Measurements from ENCODE around the gene TUNAR. TPM values are rescaled to one million over a fixed set of nuclear protein-coding genes. Genes with fewer than 3 reads are reported as not detected.
A peak's percentile ranks its signal among the peaks of the same experiment; 100 is the strongest.

Gene TUNAR
- total RNA-seq, result 0.67 and 1.3 TPM in 2 replicates
- polyA plus RNA-seq, result 0.18 and 2.9 TPM in 2 replicates

DNA sequence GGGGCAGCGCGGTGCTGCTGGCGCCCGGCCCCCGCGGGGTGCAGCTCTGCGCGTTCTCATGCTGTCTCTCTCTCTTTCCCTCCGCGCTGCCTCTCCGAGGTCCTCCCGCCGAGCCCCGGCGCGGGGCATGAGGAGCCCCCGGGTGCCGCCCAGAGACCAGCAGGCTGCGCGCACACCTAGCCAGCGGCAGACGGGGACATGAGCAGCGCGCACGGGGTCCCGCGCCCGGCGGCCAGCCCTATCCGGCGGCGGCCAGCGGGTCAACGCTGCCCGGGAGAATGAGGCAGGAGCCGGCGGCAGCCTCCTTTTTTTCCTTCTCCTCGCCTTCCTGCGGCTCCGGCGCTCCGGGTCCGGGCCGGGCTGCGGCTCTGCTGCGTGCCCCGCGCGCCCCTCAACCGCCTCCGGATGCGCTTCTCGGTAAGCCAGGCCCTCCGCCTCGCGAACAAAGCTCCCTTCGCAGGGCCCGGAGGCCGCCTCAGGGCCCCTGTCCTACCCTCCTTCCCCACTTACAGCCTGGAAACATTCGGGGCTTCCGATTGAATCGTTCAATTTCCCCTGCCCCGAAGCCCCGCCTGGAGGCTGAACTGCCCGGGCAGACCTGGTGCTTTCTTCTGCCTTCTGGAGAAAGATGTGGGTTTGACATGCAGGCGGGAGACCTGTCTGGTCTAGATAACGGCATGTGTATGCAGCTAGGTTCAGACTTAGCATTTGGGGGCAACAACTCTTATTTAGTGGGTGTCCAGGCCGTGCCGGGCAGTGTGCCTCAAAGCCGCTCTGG, at the start of gene TUNAR:
Gene TUNAR, plus strand, starts transcription at position 72 of the 778 bp plus-strand sequence.
- no peak within 1 kb of the TSS for H3K27ac ChIP-seq

GRCh38 chr14:95828649-95829265, 47.9 kb upstream of the TUNAR start:
- TF ChIP-seq, protein P1, sequence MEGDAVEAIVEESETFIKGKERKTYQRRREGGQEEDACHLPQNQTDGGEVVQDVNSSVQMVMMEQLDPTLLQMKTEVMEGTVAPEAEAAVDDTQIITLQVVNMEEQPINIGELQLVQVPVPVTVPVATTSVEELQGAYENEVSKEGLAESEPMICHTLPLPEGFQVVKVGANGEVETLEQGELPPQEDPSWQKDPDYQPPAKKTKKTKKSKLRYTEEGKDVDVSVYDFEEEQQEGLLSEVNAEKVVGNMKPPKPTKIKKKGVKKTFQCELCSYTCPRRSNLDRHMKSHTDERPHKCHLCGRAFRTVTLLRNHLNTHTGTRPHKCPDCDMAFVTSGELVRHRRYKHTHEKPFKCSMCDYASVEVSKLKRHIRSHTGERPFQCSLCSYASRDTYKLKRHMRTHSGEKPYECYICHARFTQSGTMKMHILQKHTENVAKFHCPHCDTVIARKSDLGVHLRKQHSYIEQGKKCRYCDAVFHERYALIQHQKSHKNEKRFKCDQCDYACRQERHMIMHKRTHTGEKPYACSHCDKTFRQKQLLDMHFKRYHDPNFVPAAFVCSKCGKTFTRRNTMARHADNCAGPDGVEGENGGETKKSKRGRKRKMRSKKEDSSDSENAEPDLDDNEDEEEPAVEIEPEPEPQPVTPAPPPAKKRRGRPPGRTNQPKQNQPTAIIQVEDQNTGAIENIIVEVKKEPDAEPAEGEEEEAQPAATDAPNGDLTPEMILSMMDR (IDR thresholded peaks at IDR 0.05; ENCODE audit: low read depth, low read length), result no peak
- no peaks in the 10 kb centered on the region for H3K36me3 ChIP-seq
- H3K4me3 ChIP-seq, result no peak overlapping the region
- H3K27ac ChIP-seq, result no peak overlapping the region
- no peaks in the 10 kb centered on the region for H3K27me3 ChIP-seq
- no peaks in the 10 kb centered on the region for H3K4me1 ChIP-seq (ENCODE audit: low read depth)
- DNase-seq (ENCODE audit: low read depth in 1 of 2, low spot score in 1 of 2), result no peak
- no peaks in the 10 kb centered on the region for H3K9me3 ChIP-seq (ENCODE audit: low read depth)

More for the DNA sequence above, at the start of gene TUNAR:
- DNase-seq (ENCODE audit: low read depth in 1 of 2, low spot score in 1 of 2), result peak in 1 of 2 donors; percentile 59
- peak within 1 kb of the TSS; percentile 72 for H3K4me3 ChIP-seq
- peaks cover 7% of the 10 kb centered on the region for H3K4me1 ChIP-seq (ENCODE audit: low read depth)
- no peaks in the 10 kb centered on the region for H3K36me3 ChIP-seq
- TF ChIP-seq, protein P1 (IDR thresholded peaks at IDR 0.05; ENCODE audit: low read depth, low read length), result no peak
- no peaks in the 10 kb centered on the region for H3K9me3 ChIP-seq (ENCODE audit: low read depth)
- peaks cover 56% of the 10 kb centered on the region for H3K27me3 ChIP-seq

- no peaks in the 10 kb centered on the region for H3K27me3 ChIP-seq
- TF ChIP-seq, protein P1 (IDR thresholded peaks at IDR 0.05; ENCODE audit: low read depth, low read length), result no peak
- no peaks in the 10 kb centered on the region for H3K36me3 ChIP-seq
- H3K4me3 ChIP-seq, result no peak overlapping the region
- H3K4me1 ChIP-seq (ENCODE audit: low read depth), result no peaks in the 10 kb centered on the region
- no peaks in the 10 kb centered on the region for H3K9me3 ChIP-seq (ENCODE audit: low read depth)
- DNase-seq (ENCODE audit: low read depth in 1 of 2, low spot score in 1 of 2), result no peak
- no peak overlapping the region for H3K27ac ChIP-seq
These were observed 47.3 kb upstream of the TUNAR start for GRCh38 chr14:95829321-95829720.

- H3K4me1 ChIP-seq (ENCODE audit: low read depth), result no peaks in the 10 kb centered on the region
- H3K9me3 ChIP-seq (ENCODE audit: low read depth), result no peaks in the 10 kb centered on the region
- no peaks in the 10 kb centered on the region for H3K27me3 ChIP-seq
- TF ChIP-seq, protein P1 (IDR thresholded peaks at IDR 0.05; ENCODE audit: low read depth, low read length), result no peak
- no peak for DNase-seq (ENCODE audit: low read depth in 1 of 2, low spot score in 1 of 2)
- no peak overlapping the region for H3K4me3 ChIP-seq
- no peak overlapping the region for H3K27ac ChIP-seq
- H3K36me3 ChIP-seq, result no peaks in the 10 kb centered on the region
These were observed 46.2 kb upstream of the TUNAR start for GRCh38 chr14:95830386-95830785.

DNA sequence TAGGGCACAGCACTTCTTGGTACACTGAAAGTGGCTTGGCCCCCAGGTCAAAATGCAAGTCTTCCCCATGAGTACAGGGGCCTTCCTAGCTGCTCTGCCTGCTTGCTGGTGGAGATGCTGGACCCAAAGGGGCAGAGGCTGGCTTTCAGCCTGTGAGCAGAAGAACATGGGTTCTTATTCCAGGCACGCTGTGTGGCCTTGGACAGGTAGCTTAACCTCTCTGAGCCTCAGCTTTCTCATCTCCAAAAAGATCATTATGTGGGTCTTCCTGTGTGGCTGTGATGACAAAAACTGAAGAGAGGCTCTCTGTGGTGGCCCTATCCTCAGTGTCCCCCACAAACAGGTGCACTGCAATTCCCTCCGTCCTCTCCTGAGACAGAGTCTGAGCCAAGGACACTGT, 45.6 kb upstream of the TUNAR start:
- Histone ChIP-seq H3K27ac (no peak overlapping the region), H3K4me1 (ENCODE audit: low read depth) (no peaks in the 10 kb centered on the region), H3K27me3 (no peaks in the 10 kb centered on the region), H3K4me3 (no peak overlapping the region), H3K36me3 (no peaks in the 10 kb centered on the region), H3K9me3 (ENCODE audit: low read depth) (no peaks in the 10 kb centered on the region)
- TF ChIP-seq, protein P1 (IDR thresholded peaks at IDR 0.05; ENCODE audit: low read depth, low read length), result no peak
- no peak for DNase-seq (ENCODE audit: low read depth in 1 of 2, low spot score in 1 of 2)
